NCI-H2107 (cell line): ENCODE measurements around the gene EXD3.
"Not testable (repeated sequence)": the region's sequence is repeated elsewhere in the genome, so short reads cannot be mapped to it uniquely, and the experiment has no call there.

Experiments
- DNase-seq: peaks from one replicate; lab custom pipeline; 2025; lab: John Stamatoyannopoulos, UW

EXD3 gene

DNA sequence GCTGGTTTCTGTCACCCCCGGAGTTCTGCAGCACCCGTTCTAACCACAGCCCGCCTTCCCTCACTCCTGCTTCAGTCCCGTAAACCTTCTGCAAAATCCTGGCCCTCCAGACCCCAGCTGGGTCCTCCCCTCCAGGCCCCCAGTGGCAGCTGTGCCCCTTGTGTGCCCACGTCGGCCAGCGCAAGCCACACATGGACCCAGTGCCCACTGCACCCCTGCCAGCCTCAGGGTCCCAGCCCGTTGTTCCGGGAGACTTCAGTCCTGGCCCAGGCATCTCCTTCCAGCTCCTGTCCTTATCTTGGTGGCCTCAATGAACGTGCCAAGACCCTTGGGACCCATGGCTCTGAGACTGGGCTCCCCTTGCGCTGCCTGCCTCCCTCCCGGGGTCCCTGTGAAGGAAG, 43.2 kb downstream of the EXD3 start:
- DNase-seq, result no peak

DNA sequence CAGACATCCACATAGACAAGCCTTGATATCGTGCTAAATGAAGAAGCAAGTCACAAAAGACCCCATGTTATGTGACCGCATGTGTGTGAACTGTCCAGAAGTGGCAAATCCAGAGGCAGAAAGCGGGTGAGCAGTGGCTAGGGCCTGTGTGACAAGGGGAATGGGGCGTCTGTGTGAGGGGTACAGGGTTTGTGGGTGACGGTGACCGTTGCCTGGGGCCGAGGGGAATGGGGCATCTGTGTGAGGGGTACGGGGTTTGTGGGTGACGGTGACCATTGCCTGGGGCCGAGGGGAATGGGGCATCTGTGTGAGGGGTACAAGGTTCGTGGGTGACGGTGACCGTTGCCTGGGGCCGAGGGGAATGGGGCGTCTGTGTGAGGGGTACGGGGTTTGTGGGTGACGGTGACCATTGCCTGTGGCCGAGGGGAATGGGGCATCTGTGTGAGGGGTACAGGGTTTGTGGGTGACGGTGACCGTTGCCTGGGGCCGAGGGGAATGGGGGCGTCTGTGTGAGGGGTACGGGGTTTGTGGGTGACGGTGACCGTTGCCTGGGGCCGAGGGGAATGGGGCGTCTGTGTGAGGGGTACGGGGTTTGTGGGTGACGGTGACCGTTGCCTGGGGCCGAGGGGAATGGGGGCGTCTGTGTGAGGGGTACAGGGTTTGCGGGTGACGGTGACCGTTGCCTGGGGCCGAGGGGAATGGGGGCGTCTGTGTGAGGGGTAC, 44.1 kb downstream of the EXD3 start:
- DNase-seq, result not testable (repeated sequence)

DNA sequence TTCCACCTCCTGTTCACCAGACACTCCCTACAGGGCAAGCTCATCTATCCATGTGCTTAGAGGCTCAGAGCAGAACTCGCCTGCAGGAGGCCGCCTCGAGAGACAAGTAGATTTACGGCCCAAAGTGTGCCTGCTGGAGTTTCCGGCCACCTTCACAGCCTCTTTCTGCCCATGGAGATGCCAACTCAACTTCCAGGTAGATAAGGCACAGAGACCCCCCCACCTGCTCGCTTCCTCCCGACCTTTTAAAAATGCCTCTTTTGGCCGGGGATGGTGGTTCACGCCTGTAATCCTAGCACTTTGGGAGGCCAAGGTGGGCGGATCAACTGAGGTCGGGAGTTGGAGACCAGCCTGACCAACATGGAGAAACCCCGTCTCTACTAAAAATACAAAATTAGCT, 46.6 kb downstream of the EXD3 start:
- DNase-seq, result no peak

DNA sequence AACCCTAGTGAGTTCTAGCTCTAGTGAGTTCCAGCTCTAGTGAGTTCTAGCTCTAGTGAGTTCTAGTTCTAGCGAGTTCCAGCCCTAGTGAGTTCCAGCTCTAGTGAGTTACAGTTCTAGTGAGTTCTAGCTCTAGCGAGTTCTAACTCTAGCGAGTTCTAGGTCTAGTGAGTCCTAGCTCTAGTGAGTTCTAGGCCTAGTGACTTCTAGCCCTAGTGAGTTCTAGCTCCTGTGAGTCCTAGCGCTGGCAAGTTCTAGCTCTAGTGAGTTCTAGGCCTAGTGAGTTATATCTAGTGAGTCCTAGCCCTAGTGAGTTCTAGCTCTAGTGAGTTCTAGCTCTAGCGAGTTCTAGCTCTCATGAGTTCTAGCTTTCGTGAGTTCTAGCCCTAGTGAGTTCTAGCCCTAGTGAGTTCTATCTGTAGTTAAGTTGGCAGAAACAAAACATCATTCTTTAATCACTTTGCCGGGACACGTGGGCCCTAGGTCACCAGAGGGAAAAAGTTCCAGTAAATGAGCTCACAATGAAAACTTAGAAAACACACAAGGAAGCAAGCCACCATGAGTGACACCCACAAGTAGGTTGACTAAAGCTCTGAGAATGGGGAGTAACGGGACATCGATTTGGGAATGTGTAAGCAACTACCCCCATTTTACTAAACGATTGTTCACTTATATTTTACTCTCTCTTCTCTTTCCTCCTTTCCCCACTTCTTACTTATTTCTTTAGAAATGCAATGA, 47.5 kb downstream of the EXD3 start:
- DNase-seq, result no peak

DNA sequence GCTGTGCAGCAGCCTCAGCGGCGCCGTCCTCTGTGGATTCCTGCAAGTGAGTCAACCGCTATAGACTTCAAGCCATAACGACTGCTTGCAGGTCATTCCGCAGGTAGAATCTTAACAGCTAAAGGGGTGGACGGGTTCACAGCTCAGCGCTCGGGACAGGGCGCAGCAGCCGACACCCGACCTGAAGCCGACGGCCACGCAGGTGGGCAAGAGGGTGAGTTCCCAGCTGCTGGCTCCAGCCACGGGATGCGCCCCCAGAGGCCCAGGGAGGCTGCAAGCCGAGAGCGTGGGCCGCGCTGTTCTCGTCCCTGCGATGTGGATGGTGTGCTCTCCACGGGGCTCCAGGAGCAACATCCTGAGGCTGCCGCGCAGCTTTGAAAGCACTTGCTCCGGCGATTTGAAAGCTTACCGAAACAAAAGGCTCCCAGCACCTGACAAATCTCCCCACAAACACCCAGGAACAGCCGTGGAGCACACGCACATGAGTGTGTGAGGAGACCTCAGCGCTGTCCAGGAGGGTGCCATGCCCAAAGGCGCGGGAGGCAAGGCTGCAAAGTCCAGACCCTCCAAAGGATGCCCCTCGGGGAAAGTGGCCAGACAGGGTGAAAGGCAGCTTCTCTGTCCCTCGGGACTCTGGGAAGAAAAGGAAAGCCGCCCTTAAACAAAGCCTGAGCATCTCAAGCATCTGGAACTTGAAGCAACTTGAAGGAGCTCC, 48.7 kb downstream of the EXD3 start:
- DNase-seq, result no peak

DNA sequence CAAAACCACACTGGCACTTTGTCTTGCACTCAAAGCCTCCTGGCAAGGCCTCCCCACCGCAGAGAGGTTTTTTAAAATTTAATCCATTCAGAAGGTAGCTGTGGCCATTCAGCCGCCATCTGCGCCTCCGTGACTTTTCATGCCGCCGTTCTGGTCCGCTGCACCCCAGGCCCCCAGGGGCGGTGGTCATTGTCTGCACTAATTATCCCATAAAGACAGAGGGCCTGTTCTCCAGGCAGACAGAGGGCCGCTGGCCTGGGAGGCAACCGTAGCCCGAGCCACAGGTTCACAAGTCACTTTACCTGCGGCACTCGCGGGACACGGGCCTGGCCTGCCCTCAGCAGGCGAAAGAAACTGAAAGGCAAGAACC, 49.4 kb downstream of the EXD3 start:
- DNase-seq, result no peak

DNA sequence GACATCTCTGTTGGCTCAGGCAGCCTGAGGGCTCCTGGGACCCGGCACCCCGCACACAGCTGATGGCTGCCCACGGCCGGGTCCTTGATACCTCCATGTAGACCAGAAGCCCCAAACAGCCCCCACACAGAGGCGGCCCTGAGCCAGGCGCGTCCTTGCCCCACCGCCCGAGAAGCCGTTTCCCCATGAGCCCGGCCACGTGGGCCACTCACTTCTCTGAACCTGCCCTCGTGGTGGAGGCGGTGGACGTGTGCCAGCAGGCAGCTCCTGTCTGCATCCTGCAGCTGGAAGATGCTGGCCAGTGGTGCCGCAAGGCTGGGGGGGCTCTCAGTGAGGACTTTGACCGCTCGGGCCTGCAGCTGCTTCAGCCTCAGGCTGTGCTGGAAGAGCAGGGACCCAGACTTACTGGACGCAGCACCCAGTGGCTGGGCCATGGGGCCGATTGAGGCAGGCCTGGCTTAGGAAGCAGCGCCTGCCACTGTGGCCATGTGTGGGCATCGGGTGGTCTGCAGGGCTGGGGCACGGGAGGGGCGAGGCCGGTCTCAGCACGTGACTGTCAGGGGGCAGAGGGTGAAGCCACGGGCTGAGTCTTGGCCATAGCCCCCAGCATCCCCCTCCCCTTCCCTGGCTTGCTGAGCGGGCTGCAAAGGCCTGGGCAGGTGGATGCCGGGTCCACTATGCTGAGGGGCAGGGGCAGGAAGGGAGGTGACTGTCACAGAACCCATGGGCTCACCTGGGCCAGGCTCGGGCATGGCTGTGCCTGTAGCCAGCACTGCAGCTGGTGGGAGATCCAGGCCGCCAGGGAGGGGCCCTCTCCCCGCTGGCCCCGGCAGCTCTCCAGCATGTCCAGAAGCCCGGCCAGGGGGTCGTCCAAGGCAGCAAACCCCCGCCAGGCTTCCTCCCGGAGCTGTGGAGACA, 50.0 kb downstream of the EXD3 start:
- no peak for DNase-seq

DNA sequence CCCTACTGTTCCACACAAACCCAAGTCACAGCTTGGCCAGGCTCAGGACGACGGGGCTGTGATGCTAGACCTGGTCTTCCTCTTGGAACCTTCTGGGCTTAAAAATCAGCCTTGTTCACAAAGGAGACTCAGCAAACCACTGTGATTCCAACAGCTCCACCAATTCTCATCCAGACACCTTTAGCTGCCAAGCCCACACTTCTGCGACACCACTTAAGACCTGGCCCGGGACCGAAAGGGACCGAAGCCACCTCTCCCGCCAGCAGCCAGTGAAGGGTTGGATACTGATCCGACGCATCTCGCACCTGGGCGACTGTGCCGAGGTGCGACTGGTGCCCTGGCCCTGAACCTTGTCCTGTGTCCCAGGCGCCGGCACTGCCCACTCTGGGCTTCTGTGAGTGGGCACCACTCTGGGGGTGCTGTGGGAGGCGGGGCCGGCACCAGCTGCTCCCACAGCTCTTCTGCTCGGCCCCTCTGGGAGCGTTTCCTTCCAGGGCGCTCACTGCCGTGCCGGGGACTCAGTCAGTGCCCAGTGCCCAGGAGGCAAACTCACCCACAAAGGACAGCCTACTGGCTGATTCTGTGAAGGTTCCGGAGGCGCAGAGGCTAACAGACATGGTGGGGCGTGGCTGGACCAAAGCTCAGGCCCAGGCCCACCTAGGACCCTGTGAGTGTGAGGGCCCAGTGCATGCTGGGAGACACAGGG, 50.9 kb downstream of the EXD3 start:
- no peak for DNase-seq

DNA sequence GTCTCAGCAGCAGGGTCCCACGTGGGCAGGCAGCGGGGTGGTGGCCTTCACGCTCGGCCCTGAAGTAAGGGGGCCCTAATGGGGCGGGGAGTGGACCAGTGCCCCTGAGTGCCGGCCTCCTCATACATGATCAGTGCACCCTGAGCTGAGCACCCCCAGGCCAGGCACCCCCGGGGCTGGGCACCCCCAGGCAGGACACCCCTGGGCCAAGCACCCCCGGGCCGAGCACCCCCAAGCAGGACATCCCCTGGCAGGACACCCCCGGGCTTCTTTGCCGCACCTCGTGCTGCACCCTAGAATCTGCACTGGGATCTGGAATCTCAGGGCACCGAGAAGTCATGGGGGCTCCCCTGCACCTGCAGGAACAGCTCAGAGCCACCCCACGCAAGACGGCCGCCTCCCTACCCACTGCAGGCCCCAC, 51.4 kb downstream of the EXD3 start:
- no peak for DNase-seq

DNA sequence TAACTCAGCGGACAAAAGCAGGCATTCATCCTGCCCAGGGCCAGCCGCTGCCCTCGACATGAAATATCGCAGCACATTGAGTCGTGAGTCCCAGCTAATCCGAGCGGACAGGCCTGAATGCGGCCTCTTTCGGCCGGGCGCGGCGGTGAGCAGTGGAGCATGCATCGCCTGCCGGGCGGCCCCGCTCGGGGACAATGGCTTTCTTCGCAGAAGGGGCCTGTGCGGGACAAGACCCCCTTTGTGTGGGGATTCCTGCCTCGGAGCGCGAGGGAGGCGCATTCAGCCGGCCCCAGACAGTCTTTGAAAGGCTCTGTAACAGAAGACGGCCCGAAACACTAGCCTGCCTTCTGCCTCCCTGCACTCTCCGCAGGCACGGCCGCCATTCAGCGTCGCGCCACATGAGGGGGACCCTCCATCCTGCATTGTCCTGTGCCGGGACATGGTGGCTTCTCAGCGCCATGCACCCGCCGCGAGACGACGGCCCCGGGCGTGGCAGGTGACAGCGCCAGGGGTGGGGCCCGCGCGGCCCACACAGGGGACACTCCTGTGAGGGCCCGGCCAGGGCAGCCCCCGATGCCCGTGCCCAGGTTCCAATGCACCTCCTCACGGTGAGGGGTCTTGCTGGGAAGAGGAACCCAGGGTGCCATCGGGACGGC, 52.0 kb downstream of the EXD3 start:
- no peak for DNase-seq

DNA sequence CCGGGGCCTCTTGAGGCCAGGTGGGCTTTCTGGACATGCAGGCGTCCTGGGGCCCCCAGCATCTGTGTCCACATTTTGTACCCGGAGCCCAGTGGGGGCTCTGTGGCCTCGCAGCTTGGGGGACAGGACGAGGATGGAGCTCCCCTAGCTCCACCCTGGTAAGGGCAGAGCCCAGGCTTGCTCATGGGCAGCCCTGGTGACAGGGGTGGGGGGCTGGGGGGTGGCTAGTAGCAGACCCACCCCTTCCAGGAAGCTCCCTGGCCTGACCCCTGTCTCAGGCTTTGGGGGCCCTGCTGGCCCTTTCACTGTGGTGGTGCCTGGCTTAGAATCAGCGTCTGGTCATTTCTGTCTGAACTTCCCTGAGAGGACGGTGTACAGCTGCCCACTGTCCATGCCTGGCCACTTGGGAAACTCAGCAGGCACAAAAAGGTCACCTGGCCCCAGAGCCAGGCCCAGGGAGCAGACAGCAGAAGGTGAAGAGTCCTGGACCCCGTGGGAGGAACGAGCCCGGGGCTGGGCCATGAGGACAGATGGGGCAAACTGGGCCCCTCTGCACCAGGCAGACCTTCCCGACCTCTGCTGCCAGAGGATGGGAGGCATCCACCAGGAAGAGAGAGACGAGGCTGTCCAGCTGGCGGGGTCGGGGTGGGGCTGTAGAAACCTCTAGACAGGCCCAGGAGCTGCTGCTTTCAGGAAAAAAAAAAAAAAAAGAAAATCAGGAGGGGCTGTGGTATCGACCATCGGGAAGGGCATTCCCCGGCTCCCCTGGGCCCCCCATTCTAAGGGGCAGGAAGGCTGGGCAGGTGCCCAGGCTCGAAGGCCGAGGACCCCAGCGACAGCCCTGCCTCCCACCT, 52.8 kb downstream of the EXD3 start:
- no peak for DNase-seq

DNA sequence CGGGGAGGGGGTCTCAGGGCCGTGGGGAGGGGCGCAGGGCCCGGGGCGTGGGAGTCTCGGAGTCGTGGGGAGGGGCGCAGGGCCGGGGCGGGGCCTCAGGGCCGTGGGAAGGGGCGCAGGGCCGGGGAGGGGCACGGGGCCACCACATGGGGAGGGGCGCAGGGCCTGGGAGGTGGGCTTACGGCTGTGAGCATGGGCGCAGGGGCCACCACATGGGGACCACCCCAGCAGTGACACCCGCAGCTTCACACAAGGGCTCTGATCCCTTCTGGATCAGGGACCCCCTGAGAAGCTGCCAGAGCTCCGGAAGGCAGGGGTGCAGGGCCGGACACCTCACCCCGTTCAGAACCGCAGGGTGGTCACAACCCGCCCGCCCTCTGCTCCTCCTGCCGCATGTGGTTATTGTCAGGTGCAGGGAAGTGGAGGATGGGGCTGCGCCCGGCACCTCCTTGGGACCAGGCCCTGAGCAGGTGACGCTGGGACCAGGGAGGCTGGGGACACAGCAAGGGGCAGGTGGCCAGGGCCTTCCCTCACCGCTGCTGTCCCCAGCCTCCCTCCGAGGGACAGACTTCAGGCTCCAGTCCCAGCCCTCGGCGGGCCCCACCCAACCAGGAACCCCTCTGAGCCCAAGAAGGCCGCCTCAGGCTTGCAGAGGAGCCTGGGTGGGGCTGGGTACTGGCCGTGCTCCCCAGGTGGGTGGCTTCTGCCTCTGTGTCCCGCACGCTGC, 53.7 kb downstream of the EXD3 start:
- DNase-seq, result no peak

DNA sequence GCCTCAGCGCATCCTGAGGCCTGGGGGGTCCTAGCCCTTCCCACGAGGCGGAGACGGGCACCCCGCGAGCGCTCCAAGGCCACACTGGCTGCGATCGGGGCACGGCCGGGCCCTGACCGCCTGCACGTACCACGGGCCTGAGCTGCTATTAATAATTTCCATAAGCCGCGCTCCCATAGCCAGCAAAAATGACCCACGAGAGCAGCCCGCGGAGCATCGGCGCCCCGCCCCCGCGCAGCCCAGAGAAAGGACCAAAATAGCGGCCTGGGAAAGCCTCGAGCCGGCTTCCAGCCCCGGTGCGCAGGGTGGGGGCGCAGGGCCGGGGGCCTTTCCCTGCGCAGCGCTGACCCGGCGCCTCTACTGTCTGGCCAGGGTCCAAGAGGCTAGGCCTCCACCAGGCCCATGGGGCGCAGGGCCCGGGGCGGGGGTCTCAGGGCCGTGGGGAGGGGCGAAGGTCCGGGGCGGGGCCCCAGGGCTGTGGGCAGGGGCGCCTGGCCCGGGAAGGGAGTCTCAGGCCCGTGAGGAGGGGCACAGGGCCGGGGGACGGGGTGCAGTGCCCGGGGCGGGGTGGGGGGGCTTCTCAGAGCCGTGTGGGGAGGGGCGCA, 54.4 kb downstream of the EXD3 start:
- DNase-seq, result no peak

DNA sequence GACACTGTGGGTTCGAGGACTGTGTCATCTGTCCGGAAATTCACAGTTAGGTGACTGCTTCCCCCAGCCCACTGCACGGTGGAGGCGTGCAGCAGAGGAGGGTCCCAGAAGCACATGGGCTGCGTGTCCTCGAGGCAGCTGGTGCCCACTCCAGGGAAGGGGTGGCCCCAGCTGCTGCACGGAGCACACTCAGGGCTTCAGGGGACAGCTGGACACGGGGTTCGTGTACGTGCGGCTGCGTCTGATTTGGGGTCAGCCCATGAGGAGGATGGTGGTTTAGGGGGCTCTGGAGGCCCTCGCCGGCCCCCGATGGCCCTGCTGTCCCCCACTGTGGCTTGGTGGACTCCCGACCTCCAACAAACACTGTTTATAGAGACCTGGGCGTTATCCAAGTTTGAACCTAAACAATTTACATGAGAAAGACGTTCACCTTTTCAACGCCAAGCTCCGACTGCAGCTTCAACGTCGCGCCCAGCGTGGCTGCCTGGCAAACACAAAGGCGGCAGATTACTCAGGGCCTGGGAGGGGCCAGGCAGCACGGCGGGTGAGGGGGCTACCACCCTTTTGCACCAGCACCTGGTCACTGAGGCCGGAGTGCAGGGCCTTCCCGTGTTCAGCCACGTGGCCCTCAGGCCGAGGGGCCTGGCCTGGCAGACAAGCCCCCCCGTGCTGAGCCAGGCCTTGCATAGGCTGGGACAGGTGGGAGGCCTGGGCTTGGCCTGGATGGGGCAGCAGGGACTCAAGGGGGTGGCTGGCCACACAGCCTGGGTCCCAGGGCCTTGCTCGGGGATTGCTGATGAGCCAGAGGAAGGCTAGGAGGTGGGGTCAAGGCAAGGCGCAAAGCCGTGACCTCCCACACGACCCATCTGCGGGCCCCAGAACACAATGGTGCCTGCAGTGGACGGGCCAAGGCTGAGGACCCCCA, 55.2 kb downstream of the EXD3 start:
- DNase-seq, result no peak

DNA sequence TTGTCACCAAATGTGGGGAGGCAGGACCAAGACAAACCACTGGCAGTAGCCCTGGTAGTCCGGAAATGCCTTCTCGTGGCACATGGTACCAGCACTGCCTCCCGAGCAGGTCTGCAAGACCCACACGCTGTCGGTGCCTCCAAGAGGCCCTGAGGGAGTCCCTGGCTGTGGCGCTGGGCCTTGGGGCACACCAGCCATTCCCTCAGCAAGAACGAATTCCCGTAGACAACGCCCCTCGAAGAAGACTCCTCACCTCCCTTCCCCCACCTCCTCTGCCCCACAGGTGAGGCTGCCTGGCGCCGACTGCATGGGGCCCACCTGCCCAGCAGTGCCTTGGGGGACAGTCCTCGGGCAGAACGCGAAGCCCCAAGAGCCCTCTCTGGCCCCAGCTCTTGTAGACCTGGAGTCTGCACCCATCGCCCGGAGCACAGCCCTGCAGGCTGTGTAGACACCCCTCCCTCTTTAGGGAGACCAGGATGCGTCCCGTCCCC, 56.0 kb downstream of the EXD3 start:
- DNase-seq, result no peak

DNA sequence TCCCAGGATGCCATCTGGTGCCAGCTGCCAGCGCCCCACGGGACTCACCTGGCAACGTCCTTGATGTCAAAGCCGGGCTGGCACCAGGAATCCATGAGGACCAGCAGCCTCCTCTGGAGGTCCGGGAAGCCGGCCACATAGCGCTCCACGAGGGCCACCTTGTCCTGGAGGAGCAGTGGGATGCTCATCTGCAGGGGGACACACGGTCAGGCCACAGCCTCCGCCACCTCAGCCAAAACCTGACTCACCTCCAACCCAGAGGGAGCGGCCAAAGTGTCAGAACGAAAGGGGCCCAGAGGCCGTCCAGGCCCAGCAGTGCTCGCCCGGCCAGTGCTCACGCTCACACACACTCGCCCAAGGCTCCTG, 56.5 kb downstream of the EXD3 start:
- peak; percentile 18 for DNase-seq
